Mesenteric fat pad (tissue), 1 donor: ENCODE measurements around the gene XPO5. TPM values are rescaled to one million over a fixed set of nuclear protein-coding genes. Genes with fewer than 3 reads are reported as not detected.

Source experiments
- DNase-seq: peaks from one replicate; pipeline ENCODE4 v3.0.0-alpha.2; 2020; ENCODE audit warnings: low spot score
- total RNA-seq: library from RNA; stranded (reverse); fragmentation: NEBNext Ultra II Directional; extraction: Animal tissue kit (Norgen Biotek cat#: 25700); gene quantifications from one replicate; pipeline ENCODE4 v1.2.1, GENCODE V29; 2021
- donor health status: DM: yes; HTN: yes; CAD: no.

XPO5 gene
- total RNA-seq, 1 donor from 2014 or later, result 43.6 TPM

GRCh38 chr6:43472515-43472914 is 103.3 kb downstream of the XPO5 start:
- DNase-seq, result no peak

Other genes with a start within 250 kb of the XPO5 start
- 16.1 TPM for gene ZNF318, start 206.4 kb downstream of the XPO5 start, total RNA-seq
- 22.0 TPM for gene ABCC10, start 148.5 kb downstream of the XPO5 start, total RNA-seq
- not detected for gene DLK2, start 120.5 kb downstream of the XPO5 start, total RNA-seq
- 20.3 TPM for gene TJAP1, start 98.5 kb downstream of the XPO5 start, total RNA-seq
- 0.45 TPM for gene LRRC73, start 65.7 kb downstream of the XPO5 start, total RNA-seq
- gene YIPF3, start 59.1 kb downstream of the XPO5 start, total RNA-seq, result 72.5 TPM
- gene POLR1C, start 58.9 kb downstream of the XPO5 start, total RNA-seq, result 37.3 TPM
- gene POLH, start 147 bp upstream of the XPO5 start, total RNA-seq, result 10.7 TPM
- 101 TPM for gene GTPBP2, start 53.2 kb upstream of the XPO5 start, total RNA-seq
- gene MAD2L1BP, start 59.8 kb upstream of the XPO5 start, total RNA-seq, result 19.0 TPM
- not detected for gene RSPH9, start 69.0 kb upstream of the XPO5 start, total RNA-seq
- 34.5 TPM for gene MRPS18A, start 111.8 kb upstream of the XPO5 start, total RNA-seq
- 498 TPM for gene VEGFA, start 194.2 kb upstream of the XPO5 start, total RNA-seq